ENCODE measurements around the gene ADAMTS9. TPM values are rescaled to one million over a fixed set of nuclear protein-coding genes. Genes with fewer than 3 reads are reported as not detected.

Gene ADAMTS9
- total and polyA plus RNA-seq, 4 donors, result 1.2 to 13.8 (median 7.4) TPM

DNA sequence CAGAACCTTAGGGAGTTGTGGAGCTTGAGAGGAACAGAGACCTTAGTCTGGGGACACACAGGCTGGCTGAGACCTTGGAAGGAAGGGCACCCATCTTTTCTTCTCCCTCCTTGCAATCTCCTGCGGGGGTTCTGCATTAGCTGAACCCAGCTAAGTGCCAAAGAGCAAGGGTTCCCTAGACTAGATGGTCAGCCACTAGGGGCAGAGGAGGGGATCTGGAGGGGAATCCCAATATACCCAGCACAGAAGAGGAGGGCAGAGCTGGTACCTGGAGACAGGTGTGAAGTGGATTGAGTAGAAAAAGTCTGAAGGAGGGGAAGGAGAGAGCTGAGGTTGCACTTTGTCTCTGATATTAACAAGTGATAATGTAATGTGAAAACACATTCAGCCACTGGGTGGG lies 212.8 kb downstream of the ADAMTS9 start:
- no peak overlapping the region for H3K9ac ChIP-seq (ENCODE audit: low read depth in 1 of 2, low read length in 2 of 2)
- DNase-seq (ENCODE audit: low spot score), result no peak
- TF ChIP-seq HNF4G (IDR thresholded peaks at IDR 0.05) (no peak), GABPA (IDR thresholded peaks at IDR 0.05 in 1 of 2, conservative IDR thresholded peaks at IDR 0.05 in 1 of 2) (no peak), JUND (IDR thresholded peaks at IDR 0.05) (no peak), EGR1 (IDR thresholded peaks at IDR 0.05; ENCODE audit: low read depth in 2 of 2) (no peak), RXRA (IDR thresholded peaks at IDR 0.05) (no peak), FOXA1 (IDR thresholded peaks at IDR 0.05) (no peak), FOXA2 (IDR thresholded peaks at IDR 0.05) (no peak), TAF1 (conservative IDR thresholded peaks at IDR 0.05) (no peak), YY1 (IDR thresholded peaks at IDR 0.05) (no peak), HNF4A (conservative IDR thresholded peaks at IDR 0.05) (no peak), RAD21 (IDR thresholded peaks at IDR 0.05) (no peak), SP1 (IDR thresholded peaks at IDR 0.05) (no peak)
- TF ChIP-seq, protein P1, sequence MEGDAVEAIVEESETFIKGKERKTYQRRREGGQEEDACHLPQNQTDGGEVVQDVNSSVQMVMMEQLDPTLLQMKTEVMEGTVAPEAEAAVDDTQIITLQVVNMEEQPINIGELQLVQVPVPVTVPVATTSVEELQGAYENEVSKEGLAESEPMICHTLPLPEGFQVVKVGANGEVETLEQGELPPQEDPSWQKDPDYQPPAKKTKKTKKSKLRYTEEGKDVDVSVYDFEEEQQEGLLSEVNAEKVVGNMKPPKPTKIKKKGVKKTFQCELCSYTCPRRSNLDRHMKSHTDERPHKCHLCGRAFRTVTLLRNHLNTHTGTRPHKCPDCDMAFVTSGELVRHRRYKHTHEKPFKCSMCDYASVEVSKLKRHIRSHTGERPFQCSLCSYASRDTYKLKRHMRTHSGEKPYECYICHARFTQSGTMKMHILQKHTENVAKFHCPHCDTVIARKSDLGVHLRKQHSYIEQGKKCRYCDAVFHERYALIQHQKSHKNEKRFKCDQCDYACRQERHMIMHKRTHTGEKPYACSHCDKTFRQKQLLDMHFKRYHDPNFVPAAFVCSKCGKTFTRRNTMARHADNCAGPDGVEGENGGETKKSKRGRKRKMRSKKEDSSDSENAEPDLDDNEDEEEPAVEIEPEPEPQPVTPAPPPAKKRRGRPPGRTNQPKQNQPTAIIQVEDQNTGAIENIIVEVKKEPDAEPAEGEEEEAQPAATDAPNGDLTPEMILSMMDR (IDR thresholded peaks at IDR 0.05; ENCODE audit: low read depth, low read length, missing input control), result no peak
- TF ChIP-seq, protein P2, sequence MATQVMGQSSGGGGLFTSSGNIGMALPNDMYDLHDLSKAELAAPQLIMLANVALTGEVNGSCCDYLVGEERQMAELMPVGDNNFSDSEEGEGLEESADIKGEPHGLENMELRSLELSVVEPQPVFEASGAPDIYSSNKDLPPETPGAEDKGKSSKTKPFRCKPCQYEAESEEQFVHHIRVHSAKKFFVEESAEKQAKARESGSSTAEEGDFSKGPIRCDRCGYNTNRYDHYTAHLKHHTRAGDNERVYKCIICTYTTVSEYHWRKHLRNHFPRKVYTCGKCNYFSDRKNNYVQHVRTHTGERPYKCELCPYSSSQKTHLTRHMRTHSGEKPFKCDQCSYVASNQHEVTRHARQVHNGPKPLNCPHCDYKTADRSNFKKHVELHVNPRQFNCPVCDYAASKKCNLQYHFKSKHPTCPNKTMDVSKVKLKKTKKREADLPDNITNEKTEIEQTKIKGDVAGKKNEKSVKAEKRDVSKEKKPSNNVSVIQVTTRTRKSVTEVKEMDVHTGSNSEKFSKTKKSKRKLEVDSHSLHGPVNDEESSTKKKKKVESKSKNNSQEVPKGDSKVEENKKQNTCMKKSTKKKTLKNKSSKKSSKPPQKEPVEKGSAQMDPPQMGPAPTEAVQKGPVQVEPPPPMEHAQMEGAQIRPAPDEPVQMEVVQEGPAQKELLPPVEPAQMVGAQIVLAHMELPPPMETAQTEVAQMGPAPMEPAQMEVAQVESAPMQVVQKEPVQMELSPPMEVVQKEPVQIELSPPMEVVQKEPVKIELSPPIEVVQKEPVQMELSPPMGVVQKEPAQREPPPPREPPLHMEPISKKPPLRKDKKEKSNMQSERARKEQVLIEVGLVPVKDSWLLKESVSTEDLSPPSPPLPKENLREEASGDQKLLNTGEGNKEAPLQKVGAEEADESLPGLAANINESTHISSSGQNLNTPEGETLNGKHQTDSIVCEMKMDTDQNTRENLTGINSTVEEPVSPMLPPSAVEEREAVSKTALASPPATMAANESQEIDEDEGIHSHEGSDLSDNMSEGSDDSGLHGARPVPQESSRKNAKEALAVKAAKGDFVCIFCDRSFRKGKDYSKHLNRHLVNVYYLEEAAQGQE (IDR thresholded peaks at IDR 0.05), result no peak
- TF ChIP-seq, protein P3, sequence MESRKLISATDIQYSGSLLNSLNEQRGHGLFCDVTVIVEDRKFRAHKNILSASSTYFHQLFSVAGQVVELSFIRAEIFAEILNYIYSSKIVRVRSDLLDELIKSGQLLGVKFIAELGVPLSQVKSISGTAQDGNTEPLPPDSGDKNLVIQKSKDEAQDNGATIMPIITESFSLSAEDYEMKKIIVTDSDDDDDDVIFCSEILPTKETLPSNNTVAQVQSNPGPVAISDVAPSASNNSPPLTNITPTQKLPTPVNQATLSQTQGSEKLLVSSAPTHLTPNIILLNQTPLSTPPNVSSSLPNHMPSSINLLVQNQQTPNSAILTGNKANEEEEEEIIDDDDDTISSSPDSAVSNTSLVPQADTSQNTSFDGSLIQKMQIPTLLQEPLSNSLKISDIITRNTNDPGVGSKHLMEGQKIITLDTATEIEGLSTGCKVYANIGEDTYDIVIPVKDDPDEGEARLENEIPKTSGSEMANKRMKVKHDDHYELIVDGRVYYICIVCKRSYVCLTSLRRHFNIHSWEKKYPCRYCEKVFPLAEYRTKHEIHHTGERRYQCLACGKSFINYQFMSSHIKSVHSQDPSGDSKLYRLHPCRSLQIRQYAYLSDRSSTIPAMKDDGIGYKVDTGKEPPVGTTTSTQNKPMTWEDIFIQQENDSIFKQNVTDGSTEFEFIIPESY (IDR thresholded peaks at IDR 0.05), result no peak
- TF ChIP-seq, protein P4, sequence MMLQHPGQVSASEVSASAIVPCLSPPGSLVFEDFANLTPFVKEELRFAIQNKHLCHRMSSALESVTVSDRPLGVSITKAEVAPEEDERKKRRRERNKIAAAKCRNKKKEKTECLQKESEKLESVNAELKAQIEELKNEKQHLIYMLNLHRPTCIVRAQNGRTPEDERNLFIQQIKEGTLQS (IDR thresholded peaks at IDR 0.05), result no peak

DNA sequence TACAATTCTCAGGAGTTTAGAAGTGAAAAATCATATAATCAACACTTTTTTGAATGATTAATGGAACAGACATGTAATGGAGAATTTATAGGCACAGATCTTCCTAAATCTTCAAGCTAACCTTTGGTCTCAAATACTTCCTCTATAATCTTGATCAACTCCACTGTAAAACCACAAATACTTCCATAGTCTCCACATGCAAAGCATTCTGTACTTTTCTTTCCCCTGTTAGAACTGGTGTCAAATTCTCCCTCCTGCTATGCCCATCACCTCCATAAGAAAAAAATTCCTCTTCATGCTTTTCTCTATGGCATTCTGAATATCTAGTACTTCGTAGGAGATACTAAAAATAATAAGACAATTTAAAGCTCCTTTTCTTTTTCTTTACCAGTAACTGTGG lies 214.3 kb downstream of the ADAMTS9 start:
- Histone ChIP-seq H3K9ac (ENCODE audit: low read depth in 1 of 2, low read length in 2 of 2) (no peak overlapping the region), H3K9me3 (ENCODE audit: control insufficient read depth in 4 of 4, low read length in 3 of 4) (no peaks in the 10 kb centered on the region), H3K27me3 (ENCODE audit: control insufficient read depth in 4 of 4, insufficient read depth in 4 of 4, low read length in 3 of 4) (no peaks in the 10 kb centered on the region), H3K4me1 (ENCODE audit: control insufficient read depth in 4 of 4, insufficient read depth in 4 of 4, low read length in 3 of 4) (no peaks in the 10 kb centered on the region), H3K4me3 (ENCODE audit: low read depth in 1 of 3, low read length in 3 of 3) (no peak overlapping the region), H3K36me3 (ENCODE audit: control insufficient read depth in 4 of 4, insufficient read depth in 3 of 4, low read depth in 1 of 4, low read length in 3 of 4) (no peaks in the 10 kb centered on the region), H3K27ac (ENCODE audit: low read depth in 1 of 2, low read length in 2 of 2) (no peak overlapping the region)
- no peak for TF ChIP-seq RAD21 (IDR thresholded peaks at IDR 0.05)
- TF ChIP-seq GABPA (IDR thresholded peaks at IDR 0.05 in 1 of 2, conservative IDR thresholded peaks at IDR 0.05 in 1 of 2), result no peak
- TF ChIP-seq, protein P3 (IDR thresholded peaks at IDR 0.05), result no peak
- TF ChIP-seq, protein P5, sequence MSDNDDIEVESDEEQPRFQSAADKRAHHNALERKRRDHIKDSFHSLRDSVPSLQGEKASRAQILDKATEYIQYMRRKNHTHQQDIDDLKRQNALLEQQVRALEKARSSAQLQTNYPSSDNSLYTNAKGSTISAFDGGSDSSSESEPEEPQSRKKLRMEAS (IDR thresholded peaks at IDR 0.05), result no peak
- TF ChIP-seq RXRA (IDR thresholded peaks at IDR 0.05), result no peak
- no peak for TF ChIP-seq TAF1 (conservative IDR thresholded peaks at IDR 0.05)
- TF ChIP-seq, protein P1 (IDR thresholded peaks at IDR 0.05; ENCODE audit: low read depth, low read length, missing input control), result no peak
- TF ChIP-seq YY1 (IDR thresholded peaks at IDR 0.05), result no peak
- TF ChIP-seq HNF4A (conservative IDR thresholded peaks at IDR 0.05), result no peak
- no peak for TF ChIP-seq EGR1 (IDR thresholded peaks at IDR 0.05; ENCODE audit: low read depth in 2 of 2)
- no peak for TF ChIP-seq HNF4G (IDR thresholded peaks at IDR 0.05)
- TF ChIP-seq, protein P4 (IDR thresholded peaks at IDR 0.05), result no peak
- no peak for TF ChIP-seq SP1 (IDR thresholded peaks at IDR 0.05)
- TF ChIP-seq FOXA2 (IDR thresholded peaks at IDR 0.05), result no peak
- no peak for TF ChIP-seq JUND (IDR thresholded peaks at IDR 0.05)
- WGBS, result 84% methylated on average over 1 of the region's 1 CpG
- no peak for DNase-seq (ENCODE audit: low spot score)

More for the DNA sequence above, 212.8 kb downstream of the ADAMTS9 start:
- WGBS, result 88% methylated on average over 1 of the region's 1 CpG
- no peak overlapping the region for H3K4me3 ChIP-seq (ENCODE audit: low read depth in 1 of 3, low read length in 3 of 3)
- H3K27me3 ChIP-seq (ENCODE audit: control insufficient read depth in 4 of 4, insufficient read depth in 4 of 4, low read length in 3 of 4), result no peaks in the 10 kb centered on the region
- H3K27ac ChIP-seq (ENCODE audit: low read depth in 1 of 2, low read length in 2 of 2), result no peak overlapping the region
- H3K9me3 ChIP-seq (ENCODE audit: control insufficient read depth in 4 of 4, low read length in 3 of 4), result no peaks in the 10 kb centered on the region
- no peaks in the 10 kb centered on the region for H3K4me1 ChIP-seq (ENCODE audit: control insufficient read depth in 4 of 4, insufficient read depth in 4 of 4, low read length in 3 of 4)
- no peaks in the 10 kb centered on the region for H3K36me3 ChIP-seq (ENCODE audit: control insufficient read depth in 4 of 4, insufficient read depth in 3 of 4, low read depth in 1 of 4, low read length in 3 of 4)

All from liver (tissue), 9 donors.